Measurements from ENCODE around the gene TMEM130. TPM values are rescaled to one million over a fixed set of nuclear protein-coding genes. Genes with fewer than 3 reads are reported as not detected.
"Not testable (repeated sequence)": the region's sequence is repeated elsewhere in the genome, so short reads cannot be mapped to it uniquely, and the experiment has no call there.

The TMEM130 gene
- total RNA-seq, 1 experiment from 2014 or later: not detected

GRCh38 chr7:98860071-98860470 is 9.7 kb downstream of the TMEM130 start:
- H3K27me3 Mint-ChIP-seq (ENCODE audit: unreplicated experiment): peaks cover 43% of the 10 kb centered on the region
- no peak overlapping the region for H3K27ac Mint-ChIP-seq (ENCODE audit: unreplicated experiment)
- no peak for TF ChIP-seq CTCF (IDR thresholded peaks at IDR 0.05; ENCODE audit: unreplicated experiment)
- H3K4me1 Mint-ChIP-seq (ENCODE audit: low read depth, unreplicated experiment): peaks cover 7% of the 10 kb centered on the region
- H3K9me3 Mint-ChIP-seq (ENCODE audit: low read depth, unreplicated experiment): no peaks in the 10 kb centered on the region
- BruUV-seq (replicated peaks): no TSS peak
- no peaks in the 10 kb centered on the region for H3K36me3 Mint-ChIP-seq (ENCODE audit: insufficient read depth, unreplicated experiment)
- H3K4me3 Mint-ChIP-seq (ENCODE audit: low read depth, unreplicated experiment): no peak overlapping the region
- intact Hi-C loops (cut with micrococcal nuclease; ENCODE audit: unreplicated experiment): no loop called here
- CTCF ChIA-PET: interaction anchor here (0.7 kb wide), 1 partner anchor 23 kb away, joined by 3 read pairs; no protein-coding TSS in a partner anchor
- no peak for DNase-seq

- Mint-ChIP-seq H3K4me1 (ENCODE audit: low read depth, unreplicated experiment) (no peaks in the 10 kb centered on the region), H3K27ac (ENCODE audit: unreplicated experiment) (no peak overlapping the region), H3K9me3 (ENCODE audit: low read depth, unreplicated experiment) (peaks cover 2% of the 10 kb centered on the region), H3K36me3 (ENCODE audit: insufficient read depth, unreplicated experiment) (no peaks in the 10 kb centered on the region), H3K4me3 (ENCODE audit: low read depth, unreplicated experiment) (no peak overlapping the region), H3K27me3 (ENCODE audit: unreplicated experiment) (peaks cover 22% of the 10 kb centered on the region)
- no TSS peak for BruUV-seq (replicated peaks)
- DNase-seq: no peak
- CTCF ChIA-PET: no interaction called here
- intact Hi-C loops (cut with micrococcal nuclease; ENCODE audit: unreplicated experiment): no loop called here
- TF ChIP-seq CTCF (IDR thresholded peaks at IDR 0.05; ENCODE audit: unreplicated experiment): no peak
Observed at GRCh38 chr7:98855610-98856422, 14.0 kb downstream of the TMEM130 start.

GRCh38 chr7:98852826-98853225 is 17.0 kb downstream of the TMEM130 start:
- H3K27me3 Mint-ChIP-seq (ENCODE audit: unreplicated experiment): peaks cover 14% of the 10 kb centered on the region
- no TSS peak for BruUV-seq (replicated peaks)
- no peak for DNase-seq
- no peaks in the 10 kb centered on the region for H3K4me1 Mint-ChIP-seq (ENCODE audit: low read depth, unreplicated experiment)
- CTCF ChIA-PET: no interaction called here
- peaks cover 2% of the 10 kb centered on the region for H3K9me3 Mint-ChIP-seq (ENCODE audit: low read depth, unreplicated experiment)
- TF ChIP-seq CTCF (IDR thresholded peaks at IDR 0.05; ENCODE audit: unreplicated experiment): no peak
- H3K4me3 Mint-ChIP-seq (ENCODE audit: low read depth, unreplicated experiment): no peak overlapping the region
- intact Hi-C loops (cut with micrococcal nuclease; ENCODE audit: unreplicated experiment): no loop called here
- no peaks in the 10 kb centered on the region for H3K36me3 Mint-ChIP-seq (ENCODE audit: insufficient read depth, unreplicated experiment)
- H3K27ac Mint-ChIP-seq (ENCODE audit: unreplicated experiment): no peak overlapping the region

GRCh38 chr7:98848918-98849317 is 20.9 kb downstream of the TMEM130 start:
- no TSS peak for BruUV-seq (replicated peaks)
- intact Hi-C loops (cut with micrococcal nuclease; ENCODE audit: unreplicated experiment): no loop called here
- H3K9me3 Mint-ChIP-seq (ENCODE audit: low read depth, unreplicated experiment): peaks cover 2% of the 10 kb centered on the region
- no peaks in the 10 kb centered on the region for H3K4me1 Mint-ChIP-seq (ENCODE audit: low read depth, unreplicated experiment)
- no peaks in the 10 kb centered on the region for H3K36me3 Mint-ChIP-seq (ENCODE audit: insufficient read depth, unreplicated experiment)
- peaks cover 27% of the 10 kb centered on the region for H3K27me3 Mint-ChIP-seq (ENCODE audit: unreplicated experiment)
- no peak overlapping the region for H3K27ac Mint-ChIP-seq (ENCODE audit: unreplicated experiment)
- DNase-seq: no peak
- CTCF ChIA-PET: no interaction called here
- TF ChIP-seq CTCF (IDR thresholded peaks at IDR 0.05; ENCODE audit: unreplicated experiment): no peak
- no peak overlapping the region for H3K4me3 Mint-ChIP-seq (ENCODE audit: low read depth, unreplicated experiment)

GRCh38 chr7:98842552-98842951 is 27.3 kb downstream of the TMEM130 start:
- CTCF ChIA-PET; H3K36me3 Mint-ChIP-seq (ENCODE audit: insufficient read depth, unreplicated experiment); H3K4me3 Mint-ChIP-seq (ENCODE audit: low read depth, unreplicated experiment); H3K27ac Mint-ChIP-seq (ENCODE audit: unreplicated experiment); DNase-seq; H3K9me3 Mint-ChIP-seq (ENCODE audit: low read depth, unreplicated experiment); H3K4me1 Mint-ChIP-seq (ENCODE audit: low read depth, unreplicated experiment); BruUV-seq (replicated peaks): not testable (repeated sequence)
- peaks cover 13% of the 10 kb centered on the region for H3K27me3 Mint-ChIP-seq (ENCODE audit: unreplicated experiment)
- intact Hi-C loops (cut with micrococcal nuclease; ENCODE audit: unreplicated experiment): loop anchor here (5.0 kb wide), 2 partner anchors 85 to 545 kb away; no protein-coding TSS in a partner anchor

All from Calu3 (cell line).